GM19452 (cell line): Measurements from ENCODE around the gene EDA.

Source experiments
- ATAC-seq: cut with Tn5 transposase; IDR thresholded peaks from one replicate; pipeline ENCODE4 v1.9.1; 2021; ENCODE audit not compliant: unreplicated experiment

The EDA gene

GRCh38 chrX:70054391-70054790, 438.5 kb downstream of the EDA start:
- ATAC-seq = no peak

- ATAC-seq = no peak
Measured at GRCh38 chrX:70062076-70062475, 446.2 kb downstream of the EDA start, which contains the start of gene OTUD6A. Gene OTUD6A (plus strand): TSS chrX:70062457. CDS start chrX:70062525, 68 bp downstream.

- ATAC-seq = no peak
Measured at GRCh38 chrX:70062961-70063550, 447.1 kb downstream of the EDA start.

- ATAC-seq = no peak
Measured at GRCh38 chrX:70066646-70067045, 450.7 kb downstream of the EDA start.

- no peak for ATAC-seq
Measured at GRCh38 chrX:70079297-70079696, 463.4 kb downstream of the EDA start.

GRCh38 chrX:70079870-70080269, 464.0 kb downstream of the EDA start:
- ATAC-seq = no peak

GRCh38 chrX:70082723-70083122, 466.8 kb downstream of the EDA start:
- no peak for ATAC-seq

GRCh38 chrX:70084592-70085240, 468.8 kb downstream of the EDA start:
- no peak for ATAC-seq

- ATAC-seq = no peak
Measured at GRCh38 chrX:70087857-70088630, 472.1 kb downstream of the EDA start.

GRCh38 chrX:70088751-70089150, 472.8 kb downstream of the EDA start:
- no peak for ATAC-seq
